Cardiac muscle cell (in vitro differentiated cells and primary cell): ENCODE data around the gene SALL2. TPM values are rescaled to one million over a fixed set of nuclear protein-coding genes. Genes with fewer than 3 reads are reported as not detected.
A peak's percentile ranks its signal among the peaks of the same experiment; 100 is the strongest.

Source experiments
- DNase-seq, 2 donors: peaks; one replicate each; pipeline versions ENCODE4 v3.0.0 to v3.0.0-alpha.2; 2010 to 2017; ENCODE audit warnings: low read depth in 1 of 2, low spot score in 1 of 2
- H3K27ac ChIP-seq: fragments of 200-600 bp; sonication (generic); 2 replicates; pipeline ENCODE4 v1.5.1; 2016
- H3K27me3 ChIP-seq: fragments of 200-600 bp; sonication (generic); 2 replicates; pipeline ENCODE4 v1.6.0; 2016; ENCODE audit warnings: control low read depth
- H3K36me3 ChIP-seq: fragments of 200-600 bp; sonication (generic); 2 replicates; pipeline ENCODE4 v1.5.1; 2016; ENCODE audit warnings: control low read depth
- H3K4me1 ChIP-seq: fragments of 200-600 bp; sonication (generic); 2 replicates; pipeline ENCODE4 v1.8.1; 2017; ENCODE audit warnings: low read depth, mild to moderate bottlenecking, mixed run types
- H3K4me3 ChIP-seq: fragments of 200-600 bp; sonication (generic); 2 replicates; pipeline ENCODE4 v1.5.1; 2016; ENCODE audit warnings: mild to moderate bottlenecking
- H3K9me3 ChIP-seq: fragments of 200-600 bp; sonication (generic); 2 replicates; pipeline ENCODE4 v1.5.1; 2017; ENCODE audit warnings: low read depth, mild to moderate bottlenecking, control low read depth
- polyA plus RNA-seq: library from polyadenylated mRNA; unstranded; fragments of >200 nt; fragmentation: Nextera tagmentation; extraction: Ambion mirVana; gene quantifications from 2 replicates; pipeline ENCODE4 v1.2.1, GENCODE V29; 2016
- total RNA-seq: library from RNA; depleted of rRNA; stranded (reverse); fragments of >200 nt; gene quantifications from 2 replicates; pipeline ENCODE4 v1.2.3, GENCODE V29; 2016
- TF ChIP-seq, protein P1 (sequence below): IDR thresholded peaks from 2 replicates; pipeline ENCODE4 v1.5.1; 2012; ENCODE audit warnings: low read depth, mild to moderate bottlenecking, low read length

SALL2 gene
- total and polyA plus RNA-seq, 2 experiments from 2014 or later: 32.5 to 74.6 TPM

DNA sequence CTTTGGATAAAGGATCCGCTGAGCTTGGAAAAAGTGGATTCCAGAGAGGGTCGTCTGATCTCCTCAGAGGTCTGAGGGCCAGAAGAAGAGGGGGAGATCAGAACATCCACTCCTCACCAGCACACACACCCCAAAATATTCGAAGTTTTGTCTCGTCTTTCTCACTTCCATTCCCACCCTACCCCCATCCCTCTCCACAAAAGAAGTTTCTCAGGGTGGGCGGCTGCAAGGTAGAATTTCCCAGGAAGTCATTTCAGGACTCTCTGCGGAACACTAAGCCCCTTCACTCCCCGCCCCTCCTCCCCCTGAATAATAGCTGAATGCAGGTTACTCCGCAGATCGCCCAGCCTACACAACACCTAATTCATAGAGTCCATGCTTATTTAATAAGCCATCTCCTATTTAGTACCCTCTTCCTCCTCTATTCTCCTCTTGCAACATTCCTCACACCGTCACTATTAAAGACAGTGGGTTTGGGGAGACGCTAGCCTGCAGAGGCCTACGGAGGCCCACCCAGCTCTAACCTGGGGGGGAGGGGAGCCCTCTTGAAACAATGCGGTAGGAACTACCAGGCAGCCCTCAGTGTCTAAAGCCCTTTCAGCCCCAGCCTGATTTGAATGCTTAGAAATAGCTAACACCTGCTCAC is 649 bp upstream of the SALL2 start:
- Histone ChIP-seq H3K27ac (peak overlapping the region; percentile 79), H3K4me3 (peak overlapping the region; percentile 87), H3K4me1 (peaks cover 4% of the 10 kb centered on the region), H3K9me3 (no peaks in the 10 kb centered on the region), H3K27me3 (no peaks in the 10 kb centered on the region), H3K36me3 (no peaks in the 10 kb centered on the region)
- DNase-seq: peak in 1 of 2 donors; percentile 60
- TF ChIP-seq, protein P1, sequence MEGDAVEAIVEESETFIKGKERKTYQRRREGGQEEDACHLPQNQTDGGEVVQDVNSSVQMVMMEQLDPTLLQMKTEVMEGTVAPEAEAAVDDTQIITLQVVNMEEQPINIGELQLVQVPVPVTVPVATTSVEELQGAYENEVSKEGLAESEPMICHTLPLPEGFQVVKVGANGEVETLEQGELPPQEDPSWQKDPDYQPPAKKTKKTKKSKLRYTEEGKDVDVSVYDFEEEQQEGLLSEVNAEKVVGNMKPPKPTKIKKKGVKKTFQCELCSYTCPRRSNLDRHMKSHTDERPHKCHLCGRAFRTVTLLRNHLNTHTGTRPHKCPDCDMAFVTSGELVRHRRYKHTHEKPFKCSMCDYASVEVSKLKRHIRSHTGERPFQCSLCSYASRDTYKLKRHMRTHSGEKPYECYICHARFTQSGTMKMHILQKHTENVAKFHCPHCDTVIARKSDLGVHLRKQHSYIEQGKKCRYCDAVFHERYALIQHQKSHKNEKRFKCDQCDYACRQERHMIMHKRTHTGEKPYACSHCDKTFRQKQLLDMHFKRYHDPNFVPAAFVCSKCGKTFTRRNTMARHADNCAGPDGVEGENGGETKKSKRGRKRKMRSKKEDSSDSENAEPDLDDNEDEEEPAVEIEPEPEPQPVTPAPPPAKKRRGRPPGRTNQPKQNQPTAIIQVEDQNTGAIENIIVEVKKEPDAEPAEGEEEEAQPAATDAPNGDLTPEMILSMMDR: no peak

DNA sequence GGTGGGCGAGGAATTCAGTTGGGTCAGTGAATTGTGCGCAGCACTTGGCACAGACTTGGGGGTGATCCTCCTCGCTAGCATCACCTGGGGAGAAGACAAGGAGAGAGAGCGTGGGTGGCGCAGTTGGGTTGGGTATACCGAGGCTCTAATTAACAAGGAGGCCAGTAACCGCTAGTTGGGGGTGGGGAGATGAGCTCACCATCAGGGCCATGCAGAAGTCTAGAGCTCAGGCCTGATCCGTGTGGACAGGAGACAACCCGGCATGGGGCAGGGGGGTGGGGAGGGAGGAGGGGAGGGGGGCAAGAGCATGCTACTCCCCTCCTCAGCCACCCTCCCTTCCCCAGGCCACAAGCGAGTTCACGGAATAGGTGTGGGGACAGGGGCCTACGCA is 580 bp downstream of the SALL2 start:
- H3K27me3 ChIP-seq: no peaks in the 10 kb centered on the region
- H3K9me3 ChIP-seq: no peaks in the 10 kb centered on the region
- H3K4me3 ChIP-seq: peak overlapping the region; percentile 87
- H3K36me3 ChIP-seq: no peaks in the 10 kb centered on the region
- peak; percentile 34 to 36 for DNase-seq
- H3K27ac ChIP-seq: peak overlapping the region; percentile 61
- peaks cover 4% of the 10 kb centered on the region for H3K4me1 ChIP-seq
- TF ChIP-seq, protein P1: no peak

DNA sequence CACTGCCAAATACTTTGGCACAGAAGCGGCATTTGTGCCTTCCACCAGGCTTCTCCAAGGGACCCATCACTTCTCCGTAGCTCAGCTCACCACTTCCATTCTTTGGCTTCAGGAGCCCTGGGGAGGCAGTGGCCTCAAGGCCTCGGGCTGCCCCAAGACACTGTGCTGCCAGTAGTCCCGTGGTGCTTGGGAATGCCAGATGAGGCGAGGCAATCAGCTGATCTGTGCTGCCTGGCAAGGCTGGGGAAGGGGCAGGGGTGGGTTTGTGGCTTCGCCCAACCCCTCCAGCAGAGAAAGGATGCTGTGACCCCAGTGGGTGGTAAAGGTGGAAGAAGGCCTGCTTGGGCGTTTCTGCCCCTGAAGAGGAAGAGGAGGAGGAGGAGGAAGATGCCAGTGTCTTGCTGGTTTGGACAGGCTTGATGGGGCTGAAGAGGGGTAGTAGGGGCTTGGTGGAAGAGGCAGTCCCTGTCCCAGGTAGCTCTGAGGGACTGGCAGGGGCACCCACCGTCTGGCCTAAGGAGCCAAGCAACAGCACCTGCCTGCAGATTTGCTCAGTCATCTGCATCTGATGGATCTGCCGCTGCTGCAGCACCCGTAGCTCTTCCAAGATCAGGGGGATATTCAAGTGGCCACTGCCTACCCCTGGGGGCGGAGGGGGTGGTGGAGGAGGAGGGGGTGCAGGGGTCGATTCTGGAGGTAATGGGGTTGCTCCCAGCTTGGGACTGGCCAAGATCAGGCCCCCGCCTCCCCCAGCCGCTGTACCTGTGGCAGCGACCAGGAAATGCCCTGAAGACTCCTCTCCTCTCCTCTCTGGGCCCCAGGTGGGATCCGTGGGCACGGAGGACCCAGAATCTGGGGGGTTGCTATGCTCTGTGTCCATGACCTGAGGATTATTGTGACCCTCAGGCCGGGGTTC is 1.3 kb downstream of the SALL2 start:
- Histone ChIP-seq H3K27ac (no peak overlapping the region), H3K4me3 (peak overlapping the region; percentile 87), H3K4me1 (peaks cover 4% of the 10 kb centered on the region), H3K9me3 (no peaks in the 10 kb centered on the region), H3K27me3 (no peaks in the 10 kb centered on the region), H3K36me3 (no peaks in the 10 kb centered on the region)
- TF ChIP-seq, protein P1: no peak
- DNase-seq: no peak

DNA sequence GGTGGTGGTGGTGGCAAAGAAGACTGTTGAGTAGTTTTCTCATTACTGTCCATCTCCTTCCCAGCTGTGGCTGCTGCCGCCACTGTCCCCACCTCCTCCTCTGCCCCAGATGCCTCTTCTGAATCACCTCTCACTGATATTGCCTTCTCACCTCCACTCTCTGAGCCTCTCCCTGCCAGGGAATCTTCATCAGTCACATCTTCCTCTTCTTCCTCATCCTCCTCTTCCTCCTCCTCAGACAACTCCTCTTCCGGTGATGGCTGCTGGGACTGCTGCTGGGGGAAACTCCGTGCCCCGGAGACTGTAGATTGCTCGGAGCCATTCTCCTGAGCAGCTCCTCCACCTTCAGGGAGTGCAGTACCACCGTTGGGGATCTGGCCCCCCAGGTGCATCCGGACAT is 2.9 kb downstream of the SALL2 start:
- H3K4me1 ChIP-seq: peaks cover 16% of the 10 kb centered on the region
- no peak for DNase-seq
- H3K27me3 ChIP-seq: no peaks in the 10 kb centered on the region
- H3K27ac ChIP-seq: no peak overlapping the region
- no peaks in the 10 kb centered on the region for H3K36me3 ChIP-seq
- TF ChIP-seq, protein P1: no peak
- no peaks in the 10 kb centered on the region for H3K9me3 ChIP-seq
- H3K4me3 ChIP-seq: no peak overlapping the region

GRCh38 chr14:21521501-21521900 is 4.6 kb downstream of the SALL2 start:
- no peak overlapping the region for H3K27ac ChIP-seq
- no peaks in the 10 kb centered on the region for H3K36me3 ChIP-seq
- H3K4me3 ChIP-seq: no peak overlapping the region
- TF ChIP-seq, protein P1: no peak
- DNase-seq: peak in 1 of 2 donors; percentile 82
- H3K9me3 ChIP-seq: no peaks in the 10 kb centered on the region
- peaks cover 12% of the 10 kb centered on the region for H3K4me1 ChIP-seq
- no peaks in the 10 kb centered on the region for H3K27me3 ChIP-seq
